ENCODE data around the gene ZMAT5.
A peak's percentile ranks its signal among the peaks of the same experiment; 100 is the strongest.

- TF ChIP-seq CTCF (IDR thresholded peaks at IDR 0.05 in 8 of 11, conservative IDR thresholded peaks at IDR 0.05 in 3 of 11) (peak in 3 of 11 experiments; percentile 18 to 33 (median 29)), POLR2A (IDR thresholded peaks at IDR 0.05) (no peak), POLR2AphosphoS5 (IDR thresholded peaks at IDR 0.05) (peak; percentile 74 to 84 (median 75))
Observed at GRCh38 chr22:29799217-29799680, 32.4 kb upstream of the ZMAT5 start.
